Esophagus squamous epithelium (tissue), 5 donors: ENCODE results near the gene FBXL14. TPM values are rescaled to one million over a fixed set of nuclear protein-coding genes. Genes with fewer than 3 reads are reported as not detected.

Source experiments
- DNase-seq: peaks from one replicate; lab custom pipeline; 2025; lab: John Stamatoyannopoulos, UW
- H3K27ac ChIP-seq, 4 donors: fragments of 200-600 bp; sonication (generic); one replicate each; pipeline ENCODE4 v1.5.1; 2016 to 2019; ENCODE audit warnings: mild to moderate bottlenecking in 1 of 4
- H3K27me3 ChIP-seq, 4 donors: fragments of 200-600 bp; sonication (generic); 1 replicate in 3 of 4; 2 replicates in 1 of 4; pipeline versions ENCODE4 v1.5.1 to v1.6.0; 2017 to 2021; ENCODE audit warnings: antibody characterized with exemption in 1 of 4
- H3K36me3 ChIP-seq, 3 donors: fragments of 200-600 bp; sonication (generic); one replicate each; pipeline ENCODE4 v1.5.1; 2016 to 2019
- H3K4me1 ChIP-seq, 3 donors: fragments of 200-600 bp; sonication (generic); one replicate each; pipeline ENCODE4 v1.5.1; 2017 to 2019
- H3K4me3 ChIP-seq, 4 donors: fragments of 200-600 bp; sonication (generic); 1 replicate in 3 of 4; 2 replicates in 1 of 4; pipeline ENCODE4 v1.5.1; 2016 to 2019; ENCODE audit warnings: mild to moderate bottlenecking in 2 of 4, moderate library complexity in 1 of 4
- H3K9me3 ChIP-seq, 3 donors: fragments of 200-600 bp; sonication (generic); one replicate each; pipeline ENCODE4 v1.5.1; 2016 to 2019
- POLR2A ChIP-seq, 4 donors: fragments of 450-650 bp; IDR thresholded peaks; one replicate each; pipeline ENCODE4 v1.6.1; 2017; ENCODE audit warnings: antibody characterized with exemption in 4 of 4, mild to moderate bottlenecking in 4 of 4, moderate library complexity in 3 of 4
- WGBS, 2 donors: methylation state at CpG; one replicate each; pipeline ENCODE4 v1.1.5; 2018; 5-methylcytosine and 5-hydroxymethylcytosine counted together
- intact Hi-C: fragments of 100-400 bp; cut with DNase I; formaldehyde crosslinking; loops from one replicate; pipeline ENCODE4 v1.15.0; 2022
- total RNA-seq, 4 donors: library from RNA; depleted of rRNA; stranded (reverse); fragments of >200 nt; gene quantifications; one replicate each; pipeline ENCODE4 v1.1.0, GENCODE V29; 2016
- TF ChIP-seq, protein P1 (sequence below), 6 experiments: fragments of 450-650 bp in 4 of 6; fragments of 200-600 bp in 2 of 6; sonication (generic) in 2 of 6; IDR thresholded peaks; one replicate each; pipeline ENCODE4 v1.5.1; 2016 to 2019; ENCODE audit warnings: antibody characterized with exemption in 6 of 6, mild to moderate bottlenecking in 4 of 6, moderate library complexity in 4 of 6
- donor health status: DM: yes; HTN: yes; CAD: no.

Gene FBXL14
- total RNA-seq, 4 donors from 2014 or later = 6.5 to 14.9 (median 8.8) TPM

DNA sequence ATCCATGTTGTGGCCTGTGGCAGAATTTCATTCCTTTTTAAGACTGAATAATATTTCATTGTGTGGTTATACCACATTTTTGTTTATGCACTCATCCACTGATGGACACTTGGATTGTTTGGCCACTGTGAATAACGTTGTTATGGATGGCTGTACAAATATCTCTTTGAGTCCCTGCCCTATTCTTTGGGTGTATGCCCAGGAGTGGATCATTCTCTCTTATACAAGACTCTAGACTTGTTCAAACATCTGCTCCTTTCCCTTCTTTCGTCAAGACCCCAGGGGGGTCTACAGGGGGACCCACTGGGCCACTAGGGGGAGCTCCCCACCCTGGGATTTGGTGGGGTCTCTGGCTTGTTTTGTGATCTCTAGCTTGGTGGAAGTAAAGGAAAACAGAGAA is 77.4 kb downstream of the FBXL14 start:
- peaks cover 0 to 10% (median 0%) of the 10 kb centered on the region in 4 donors for H3K27me3 ChIP-seq
- no peaks in the 10 kb centered on the region for H3K9me3 ChIP-seq
- 14 to 21% methylated on average over 2 of the region's 2 CpGs for WGBS, 2 donors
- intact Hi-C loops = no loop called here
- H3K4me1 ChIP-seq = peaks cover 0 to 27% (median 7%) of the 10 kb centered on the region in 3 donors
- H3K27ac ChIP-seq = no peak overlapping the region
- no peak for TF ChIP-seq POLR2A (IDR thresholded peaks at IDR 0.05)
- TF ChIP-seq, protein P1, sequence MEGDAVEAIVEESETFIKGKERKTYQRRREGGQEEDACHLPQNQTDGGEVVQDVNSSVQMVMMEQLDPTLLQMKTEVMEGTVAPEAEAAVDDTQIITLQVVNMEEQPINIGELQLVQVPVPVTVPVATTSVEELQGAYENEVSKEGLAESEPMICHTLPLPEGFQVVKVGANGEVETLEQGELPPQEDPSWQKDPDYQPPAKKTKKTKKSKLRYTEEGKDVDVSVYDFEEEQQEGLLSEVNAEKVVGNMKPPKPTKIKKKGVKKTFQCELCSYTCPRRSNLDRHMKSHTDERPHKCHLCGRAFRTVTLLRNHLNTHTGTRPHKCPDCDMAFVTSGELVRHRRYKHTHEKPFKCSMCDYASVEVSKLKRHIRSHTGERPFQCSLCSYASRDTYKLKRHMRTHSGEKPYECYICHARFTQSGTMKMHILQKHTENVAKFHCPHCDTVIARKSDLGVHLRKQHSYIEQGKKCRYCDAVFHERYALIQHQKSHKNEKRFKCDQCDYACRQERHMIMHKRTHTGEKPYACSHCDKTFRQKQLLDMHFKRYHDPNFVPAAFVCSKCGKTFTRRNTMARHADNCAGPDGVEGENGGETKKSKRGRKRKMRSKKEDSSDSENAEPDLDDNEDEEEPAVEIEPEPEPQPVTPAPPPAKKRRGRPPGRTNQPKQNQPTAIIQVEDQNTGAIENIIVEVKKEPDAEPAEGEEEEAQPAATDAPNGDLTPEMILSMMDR (IDR thresholded peaks at IDR 0.05) = no peak
- no peak for DNase-seq
- H3K4me3 ChIP-seq = no peak overlapping the region
- H3K36me3 ChIP-seq = no peaks in the 10 kb centered on the region

Other genes starting within 250 kb of the FBXL14 start
- gene WNT5B, start 34.6 kb upstream of the FBXL14 start, total RNA-seq = 10 to 100 TPM in 2 of 4 donors, 1 to 10 TPM in 2; 5.6 to 30.9 (median 12.7) TPM
- 10 to 100 TPM; 29.1 to 49.4 (median 31.1) TPM for gene ADIPOR2, start 96.5 kb upstream of the FBXL14 start, total RNA-seq
- not detected for gene LRTM2, start 226.0 kb upstream of the FBXL14 start, total RNA-seq